ENCODE results near the gene ANXA2R.

DNA sequence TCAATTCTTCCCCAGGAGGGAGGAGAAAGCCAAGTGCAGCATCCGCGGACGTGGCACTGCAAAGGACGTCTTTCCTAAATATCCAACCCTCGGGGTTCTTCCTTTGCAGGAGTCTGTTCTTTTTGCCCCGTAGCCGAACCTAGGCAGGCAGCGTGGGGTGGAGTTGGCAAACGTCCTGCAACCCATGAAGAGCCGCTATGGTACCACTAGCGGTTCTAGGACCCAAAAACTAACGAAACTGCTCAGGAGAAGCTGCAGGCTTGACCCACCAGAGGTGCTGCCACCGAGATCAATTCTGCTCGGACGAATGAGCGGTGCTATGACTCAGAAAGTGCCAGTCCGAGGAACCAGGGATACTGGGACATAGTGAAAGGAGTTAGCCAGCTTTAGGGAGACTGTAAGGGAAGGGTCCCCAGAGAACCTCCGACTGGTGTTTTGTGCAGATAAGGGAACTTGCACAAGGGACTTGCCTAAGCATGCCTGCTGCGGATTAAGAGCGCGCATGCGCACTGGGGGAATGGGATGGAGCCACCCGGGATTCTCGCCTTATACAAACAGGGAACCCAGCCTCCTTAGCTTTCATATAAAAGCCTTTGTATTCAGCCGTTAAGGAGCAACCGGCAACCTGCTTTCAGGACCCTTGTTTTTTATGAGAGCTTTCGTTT, 32.7 kb downstream of the ANXA2R start:
- TF ChIP-seq, protein P1, sequence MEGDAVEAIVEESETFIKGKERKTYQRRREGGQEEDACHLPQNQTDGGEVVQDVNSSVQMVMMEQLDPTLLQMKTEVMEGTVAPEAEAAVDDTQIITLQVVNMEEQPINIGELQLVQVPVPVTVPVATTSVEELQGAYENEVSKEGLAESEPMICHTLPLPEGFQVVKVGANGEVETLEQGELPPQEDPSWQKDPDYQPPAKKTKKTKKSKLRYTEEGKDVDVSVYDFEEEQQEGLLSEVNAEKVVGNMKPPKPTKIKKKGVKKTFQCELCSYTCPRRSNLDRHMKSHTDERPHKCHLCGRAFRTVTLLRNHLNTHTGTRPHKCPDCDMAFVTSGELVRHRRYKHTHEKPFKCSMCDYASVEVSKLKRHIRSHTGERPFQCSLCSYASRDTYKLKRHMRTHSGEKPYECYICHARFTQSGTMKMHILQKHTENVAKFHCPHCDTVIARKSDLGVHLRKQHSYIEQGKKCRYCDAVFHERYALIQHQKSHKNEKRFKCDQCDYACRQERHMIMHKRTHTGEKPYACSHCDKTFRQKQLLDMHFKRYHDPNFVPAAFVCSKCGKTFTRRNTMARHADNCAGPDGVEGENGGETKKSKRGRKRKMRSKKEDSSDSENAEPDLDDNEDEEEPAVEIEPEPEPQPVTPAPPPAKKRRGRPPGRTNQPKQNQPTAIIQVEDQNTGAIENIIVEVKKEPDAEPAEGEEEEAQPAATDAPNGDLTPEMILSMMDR (conservative IDR thresholded peaks at IDR 0.05; ENCODE audit: low read length) = no peak
- no peak for TF ChIP-seq EZH2phosphoT487 (IDR thresholded peaks at IDR 0.05; ENCODE audit: borderline replicate concordance, low read depth, low read length)
